Lung (tissue), 12 donors: ENCODE data around the gene GPBAR1. TPM values are rescaled to one million over a fixed set of nuclear protein-coding genes. Genes with fewer than 3 reads are reported as not detected.

Source experiments
- ATAC-seq: fragments of 200-7000 bp; cut with Tn5 transposase; one replicate; pipeline ENCODE4 v1.9.1; 2020; ENCODE audit warnings: moderate number of reproducible peaks; ENCODE audit not compliant: insufficient read depth, low FRiP score
- DNase-seq, 3 donors: peaks; one replicate each; pipeline ENCODE4 v3.0.0-alpha.2; 2013 to 2017
- H3K27ac ChIP-seq, 2 donors: one replicate each; pipeline ENCODE4 v1.5.1; 2013; ENCODE audit warnings: mild to moderate bottlenecking in 2 of 2, moderate library complexity in 2 of 2, control low read depth in 1 of 2, inconsistent platforms in 1 of 2, low read depth in 1 of 2, low read length in 1 of 2
- H3K27me3 ChIP-seq, 3 donors: one replicate each; pipeline ENCODE4 v1.5.1; 2013; ENCODE audit warnings: low read length in 2 of 3; ENCODE audit not compliant: control insufficient read depth in 3 of 3, insufficient read depth in 3 of 3
- H3K36me3 ChIP-seq, 4 donors: one replicate each; pipeline ENCODE4 v1.5.1; 2013; ENCODE audit warnings: low read length in 4 of 4, mild to moderate bottlenecking in 1 of 4, moderate library complexity in 1 of 4; ENCODE audit not compliant: control insufficient read depth in 4 of 4, insufficient read depth in 4 of 4
- H3K4me1 ChIP-seq, 5 donors: one replicate each; pipeline ENCODE4 v1.5.1; 2013; ENCODE audit warnings: low read length in 5 of 5, mild to moderate bottlenecking in 2 of 5, moderate library complexity in 1 of 5; ENCODE audit not compliant: control insufficient read depth in 5 of 5, insufficient read depth in 5 of 5
- H3K4me3 ChIP-seq: one replicate; pipeline ENCODE4 v1.5.1; 2013; ENCODE audit warnings: mild to moderate bottlenecking, control low read depth, moderate library complexity
- H3K9ac ChIP-seq, 2 donors: one replicate each; pipeline ENCODE4 v1.5.1; 2013; ENCODE audit warnings: low read length in 2 of 2, control low read depth in 1 of 2; ENCODE audit not compliant: insufficient read depth in 1 of 2
- H3K9me3 ChIP-seq, 4 donors: one replicate each; pipeline ENCODE4 v1.5.1; 2013; ENCODE audit warnings: low read length in 3 of 4, mild to moderate bottlenecking in 1 of 4, moderate library complexity in 1 of 4; ENCODE audit not compliant: control insufficient read depth in 4 of 4, insufficient read depth in 3 of 4
- WGBS, 2 donors: extraction: QIAGEN DNeasy Blood & Tissue Kit; methylation state at CpG; one replicate each; pipeline ENCODE4 v1.1.7; 2013; 5-methylcytosine and 5-hydroxymethylcytosine counted together
- polyA plus RNA-seq, 2 donors: library from polyadenylated mRNA; stranded (reverse); fragments of 200-250 nt; gene quantifications; one replicate each; pipeline ENCODE4 v1.2.1, GENCODE V29; 2013
- total RNA-seq, 2 donors: library from RNA; depleted of rRNA in 1 of 2; stranded (reverse); fragments of >200 nt in 1 of 2; gene quantifications; one replicate each; pipeline ENCODE4 v1.2.1, GENCODE V29; 2014 to 2021
- TF ChIP-seq, protein P1 (sequence below): IDR thresholded peaks from 2 replicates; pipeline ENCODE4 v1.5.1; 2012; ENCODE audit warnings: mild to moderate bottlenecking; ENCODE audit errors: control extremely low read depth, extremely low read depth
- donor health status: control.
- donor health status: control.
- donor health status: Bipolar disorder and iron deficiency.
- donor health status: healthy.
- donor health status: DM: yes; HTN: yes; CAD: no.

GPBAR1 gene
- total and polyA plus RNA-seq, 4 donors: 0.60 to 3.3 (median 2.1) TPM

DNA sequence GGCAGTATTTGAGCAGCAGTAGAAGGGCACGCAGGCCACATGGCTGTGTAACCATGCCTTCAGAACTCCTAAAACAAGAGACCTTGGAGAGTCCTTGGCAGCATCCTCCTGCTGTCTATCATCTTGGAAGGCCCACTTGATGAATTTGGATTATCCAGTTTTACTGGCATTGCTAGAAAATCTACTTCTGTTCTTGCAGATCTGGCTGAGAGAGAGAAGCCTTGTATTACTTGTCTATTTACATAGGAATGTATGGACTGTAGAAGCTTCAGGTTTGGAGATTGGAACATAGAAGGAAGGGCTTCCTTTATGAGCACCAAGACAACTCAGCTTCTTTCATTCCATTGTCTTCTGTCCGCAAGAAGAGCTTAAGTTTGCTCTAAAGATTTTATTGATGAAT is 16.1 kb upstream of the GPBAR1 start:
- DNase-seq (no peak), ATAC-seq (no peak)
- Histone ChIP-seq H3K4me1 (peaks cover 0 to 11% (median 0%) of the 10 kb centered on the region in 5 donors), H3K9ac (no peak overlapping the region), H3K27me3 (no peaks in the 10 kb centered on the region), H3K27ac (no peak overlapping the region), H3K9me3 (no peaks in the 10 kb centered on the region), H3K4me3 (no peak overlapping the region), H3K36me3 (peaks cover 46 to 60% (median 50%) of the 10 kb centered on the region in 4 donors)
- TF ChIP-seq, protein P1, sequence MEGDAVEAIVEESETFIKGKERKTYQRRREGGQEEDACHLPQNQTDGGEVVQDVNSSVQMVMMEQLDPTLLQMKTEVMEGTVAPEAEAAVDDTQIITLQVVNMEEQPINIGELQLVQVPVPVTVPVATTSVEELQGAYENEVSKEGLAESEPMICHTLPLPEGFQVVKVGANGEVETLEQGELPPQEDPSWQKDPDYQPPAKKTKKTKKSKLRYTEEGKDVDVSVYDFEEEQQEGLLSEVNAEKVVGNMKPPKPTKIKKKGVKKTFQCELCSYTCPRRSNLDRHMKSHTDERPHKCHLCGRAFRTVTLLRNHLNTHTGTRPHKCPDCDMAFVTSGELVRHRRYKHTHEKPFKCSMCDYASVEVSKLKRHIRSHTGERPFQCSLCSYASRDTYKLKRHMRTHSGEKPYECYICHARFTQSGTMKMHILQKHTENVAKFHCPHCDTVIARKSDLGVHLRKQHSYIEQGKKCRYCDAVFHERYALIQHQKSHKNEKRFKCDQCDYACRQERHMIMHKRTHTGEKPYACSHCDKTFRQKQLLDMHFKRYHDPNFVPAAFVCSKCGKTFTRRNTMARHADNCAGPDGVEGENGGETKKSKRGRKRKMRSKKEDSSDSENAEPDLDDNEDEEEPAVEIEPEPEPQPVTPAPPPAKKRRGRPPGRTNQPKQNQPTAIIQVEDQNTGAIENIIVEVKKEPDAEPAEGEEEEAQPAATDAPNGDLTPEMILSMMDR: no peak
- 82 to 93% methylated on average over 2 of the region's 2 CpGs for WGBS, 2 donors

DNA sequence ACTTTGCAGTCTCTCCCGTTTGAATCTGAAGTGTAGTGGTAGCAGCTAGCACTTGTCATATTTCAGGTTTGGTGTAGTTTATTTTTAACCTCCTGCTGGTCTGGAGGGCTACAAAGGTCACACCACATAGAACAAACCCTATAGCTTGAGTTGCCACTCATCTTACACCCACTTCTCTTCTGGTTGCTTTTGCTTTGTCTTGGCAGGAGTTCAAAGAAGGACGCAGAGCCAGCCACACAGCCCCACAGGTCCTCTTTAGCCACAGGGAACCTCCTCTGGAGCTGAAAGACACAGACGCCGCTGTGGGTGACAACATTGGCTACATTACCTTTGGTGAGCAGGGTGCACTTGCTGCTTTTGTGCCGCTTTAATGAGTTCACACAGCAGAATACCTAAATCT is 15.6 kb upstream of the GPBAR1 start:
- peak; percentile 56 for ATAC-seq
- H3K36me3 ChIP-seq: peaks cover 48 to 64% (median 54%) of the 10 kb centered on the region in 4 donors
- no peaks in the 10 kb centered on the region for H3K9me3 ChIP-seq
- 60 to 79% methylated on average over 5 of the region's 5 CpGs for WGBS, 2 donors
- H3K9ac ChIP-seq: no peak overlapping the region
- H3K4me3 ChIP-seq: no peak overlapping the region
- H3K27ac ChIP-seq: no peak overlapping the region
- TF ChIP-seq, protein P1: no peak
- peaks cover 0 to 11% (median 0%) of the 10 kb centered on the region in 5 donors for H3K4me1 ChIP-seq
- H3K27me3 ChIP-seq: no peaks in the 10 kb centered on the region
- peak in 2 of 3 donors; percentile 20 to 37 for DNase-seq

DNA sequence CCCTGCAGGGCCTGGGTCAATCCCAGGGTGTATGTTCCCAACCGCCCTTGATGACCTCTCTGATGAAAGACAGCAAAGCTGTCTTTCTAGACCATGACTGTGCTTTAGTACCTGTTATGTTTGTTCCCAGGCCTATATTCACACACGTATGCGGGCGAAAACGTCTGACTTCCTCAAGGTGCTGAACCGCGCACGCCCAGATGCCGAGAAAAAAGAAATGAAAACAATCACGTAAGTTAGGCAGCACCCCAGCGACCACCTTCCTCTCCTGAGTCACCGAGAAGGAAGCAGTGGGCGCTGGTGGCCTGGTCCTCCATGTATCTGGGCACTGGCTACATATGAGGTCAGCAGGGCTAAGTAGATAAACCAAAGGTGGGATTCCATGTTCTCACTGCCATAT is 11.1 kb upstream of the GPBAR1 start:
- Histone ChIP-seq H3K27me3 (no peaks in the 10 kb centered on the region), H3K9ac (no peak overlapping the region), H3K27ac (no peak overlapping the region), H3K4me1 (no peaks in the 10 kb centered on the region), H3K4me3 (no peak overlapping the region), H3K36me3 (peaks cover 49 to 78% (median 72%) of the 10 kb centered on the region in 4 donors), H3K9me3 (no peaks in the 10 kb centered on the region)
- WGBS, 2 donors: 92 to 93% methylated on average over 13 of the region's 13 CpGs
- TF ChIP-seq, protein P1: no peak
- DNase-seq (no peak), ATAC-seq (no peak)
